HG02852 (cell line): ENCODE results near the gene ARHGAP6.
A peak's percentile ranks its signal among the peaks of the same experiment; 100 is the strongest.
"Not testable (repeated sequence)": the region's sequence is repeated elsewhere in the genome, so short reads cannot be mapped to it uniquely, and the experiment has no call there.

Source experiments
- ATAC-seq: cut with Tn5 transposase; IDR thresholded peaks from one replicate; pipeline ENCODE4 v1.9.1; 2021; ENCODE audit warnings: mild to moderate bottlenecking, moderate library complexity; ENCODE audit not compliant: unreplicated experiment

Gene ARHGAP6

DNA sequence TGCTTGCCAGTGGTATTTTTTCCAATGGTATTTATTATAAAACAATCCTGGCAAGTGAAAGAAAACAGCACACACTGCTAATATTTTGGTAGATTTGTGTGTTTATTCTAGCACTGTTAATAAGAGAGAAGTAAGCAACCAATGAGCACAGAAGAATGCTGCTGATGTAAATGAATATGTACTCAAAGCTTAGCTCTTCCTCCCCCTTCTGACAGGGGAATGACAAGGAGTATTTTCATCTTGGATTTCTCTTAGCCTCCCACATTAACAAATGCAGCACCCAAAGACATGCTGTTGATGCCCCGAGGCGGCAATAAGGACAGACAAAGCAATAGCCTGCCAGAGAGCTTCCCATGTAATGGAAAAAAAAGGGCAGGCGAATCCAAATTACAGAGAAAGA lies 18.6 kb downstream of the ARHGAP6 start:
- no peak for ATAC-seq

DNA sequence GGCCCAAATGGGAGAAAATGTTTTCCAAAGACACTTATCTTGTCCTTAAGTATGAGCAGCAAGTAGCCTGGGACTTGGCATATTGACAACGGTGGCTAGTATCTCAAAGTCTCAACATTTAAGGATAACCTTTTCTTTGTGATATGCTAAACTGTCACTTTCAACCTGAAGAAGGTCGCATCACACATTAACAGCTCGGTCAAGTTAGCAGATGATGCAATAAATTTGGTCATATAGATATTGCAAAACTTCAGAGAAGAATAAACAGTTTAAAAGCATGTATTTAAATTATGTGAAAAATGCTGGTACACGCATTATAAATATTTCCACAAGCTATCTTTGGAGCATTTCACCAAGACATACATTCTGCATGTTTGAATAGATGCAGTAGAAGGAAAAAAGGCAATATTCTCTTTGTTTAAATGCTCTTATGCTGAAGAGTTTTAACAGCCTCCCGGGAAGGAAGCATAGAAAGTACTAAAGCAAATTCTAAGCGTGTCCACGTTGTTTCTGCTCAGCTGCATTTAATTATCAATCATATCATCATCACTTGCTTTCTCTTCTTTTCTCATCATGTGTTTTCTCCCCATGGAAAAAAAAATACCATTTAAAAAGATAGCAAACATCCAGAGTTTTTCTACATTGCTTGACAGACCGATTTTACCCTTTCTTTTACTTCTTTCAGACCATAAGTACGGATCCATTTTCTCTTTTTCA lies 24.2 kb downstream of the ARHGAP6 start:
- no peak for ATAC-seq

DNA sequence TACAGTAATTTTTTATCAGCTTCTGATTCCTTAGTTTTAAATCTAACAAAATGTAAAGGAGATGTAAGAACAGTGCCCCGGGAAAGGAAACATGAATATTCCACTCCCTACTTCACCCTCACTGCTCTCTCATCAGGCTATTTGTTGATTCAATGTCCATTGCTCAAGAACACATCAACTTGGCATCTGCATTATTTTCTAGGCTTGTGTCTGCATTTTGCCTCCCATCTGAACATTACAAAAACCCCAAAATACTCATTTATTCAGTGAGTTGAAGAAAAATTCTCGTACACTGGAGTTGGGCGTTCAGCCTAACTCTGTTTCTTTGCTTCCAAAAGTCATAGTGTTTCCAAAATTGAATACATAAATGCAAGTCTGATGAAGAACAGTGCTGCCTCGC lies 25.6 kb downstream of the ARHGAP6 start:
- no peak for ATAC-seq

DNA sequence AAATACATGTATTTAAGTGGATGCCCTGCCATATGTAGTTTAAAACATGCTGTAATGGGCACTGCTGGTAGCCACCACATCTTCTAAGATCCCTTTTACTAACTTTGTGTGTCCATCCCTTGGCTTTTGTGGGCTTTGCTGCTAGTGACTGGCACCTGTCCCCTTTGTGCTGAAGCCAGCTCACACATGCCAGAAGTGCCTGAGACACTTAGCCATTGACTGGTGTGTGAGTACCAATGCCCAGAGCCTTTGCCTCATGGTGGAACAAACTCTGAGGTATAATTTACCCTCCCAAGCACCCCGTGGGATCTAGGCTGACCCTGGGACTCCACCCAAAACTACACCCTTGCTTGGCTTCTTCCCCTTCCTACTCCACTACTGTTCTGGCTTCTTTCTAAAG lies 33.0 kb downstream of the ARHGAP6 start:
- ATAC-seq = no peak

DNA sequence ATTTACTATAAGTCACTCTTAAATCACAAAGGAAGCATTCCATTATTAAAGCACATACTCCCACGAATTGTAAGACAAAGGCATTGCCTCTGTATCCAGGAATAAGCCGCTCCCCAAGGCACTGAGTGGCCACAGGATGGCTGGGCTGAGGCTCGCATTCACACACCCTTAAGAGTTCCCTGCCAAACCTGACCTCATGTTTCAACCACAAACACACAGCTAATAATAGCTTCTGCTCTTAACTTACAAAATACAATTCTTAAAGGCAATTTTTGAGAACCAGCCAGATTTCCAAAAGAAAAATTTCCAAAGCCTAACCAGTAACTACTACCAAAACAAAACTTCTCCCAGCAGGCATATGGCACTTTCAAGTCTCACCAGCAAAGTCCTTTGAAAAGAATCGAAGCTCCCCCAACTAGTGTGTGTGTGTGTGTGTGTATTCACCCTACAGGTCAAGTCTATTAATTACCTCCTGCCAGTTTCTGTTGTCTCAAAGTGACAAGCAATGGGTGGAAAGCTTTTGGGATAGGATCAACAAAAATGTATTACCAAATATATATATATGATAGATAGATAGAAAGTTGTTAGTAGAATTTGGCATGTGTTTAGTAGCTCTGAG lies 36.0 kb downstream of the ARHGAP6 start:
- ATAC-seq = peak; percentile 71

DNA sequence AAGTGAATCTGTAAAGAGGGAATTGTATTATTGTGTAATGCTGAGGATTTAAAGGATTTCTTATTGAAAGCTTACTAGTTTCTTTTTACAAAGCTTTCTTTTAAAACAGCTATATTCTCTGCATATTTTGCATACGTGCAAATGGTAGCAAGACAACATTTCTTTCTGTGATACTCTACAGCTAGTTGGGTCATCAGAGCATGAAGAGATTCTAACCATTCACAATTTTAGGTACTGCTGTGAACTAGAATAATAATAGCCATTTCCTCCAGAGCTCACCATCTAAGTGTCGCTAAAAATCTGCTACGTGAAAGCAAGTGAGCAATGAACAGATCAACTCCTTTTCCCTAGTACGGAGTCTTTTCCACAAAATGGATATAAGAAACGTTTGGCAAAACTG lies 37.3 kb downstream of the ARHGAP6 start:
- peak; percentile 56 for ATAC-seq

DNA sequence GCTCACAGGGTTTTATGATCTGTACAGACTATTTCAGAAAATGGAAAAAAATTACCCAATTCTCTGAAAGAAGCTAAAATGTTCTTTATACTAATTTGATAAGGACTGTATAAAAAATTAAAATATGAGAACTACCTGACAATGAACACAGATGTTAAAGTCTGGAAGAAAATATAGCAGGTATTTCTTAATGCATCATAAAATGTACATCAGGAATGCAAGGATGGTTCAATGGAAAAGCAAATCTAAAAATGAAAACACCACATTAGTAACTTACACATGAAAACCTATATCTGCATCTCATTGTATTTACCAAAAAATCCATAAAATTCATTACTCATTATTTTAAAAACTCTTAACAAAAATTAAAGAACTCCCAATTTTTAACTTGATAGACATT lies 39.4 kb downstream of the ARHGAP6 start:
- no peak for ATAC-seq

DNA sequence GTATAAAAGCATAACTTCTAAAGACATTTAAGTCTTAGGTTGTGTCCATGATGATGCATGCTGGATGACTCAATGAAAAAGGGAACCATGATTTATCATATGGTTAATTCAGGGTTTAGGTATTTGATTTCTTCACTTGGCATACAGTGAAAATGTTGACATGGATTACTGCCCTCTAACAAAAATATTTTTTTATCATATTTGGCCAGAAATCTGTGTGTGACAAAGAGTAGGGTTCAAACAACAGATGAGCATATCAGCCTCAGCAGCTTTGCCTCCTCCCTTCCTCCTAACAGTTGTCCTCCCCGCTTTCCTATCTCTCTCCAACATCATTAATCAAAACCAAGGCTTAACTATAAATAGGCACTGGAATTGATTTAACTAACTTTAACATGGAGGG lies 46.3 kb downstream of the ARHGAP6 start:
- ATAC-seq = no peak

DNA sequence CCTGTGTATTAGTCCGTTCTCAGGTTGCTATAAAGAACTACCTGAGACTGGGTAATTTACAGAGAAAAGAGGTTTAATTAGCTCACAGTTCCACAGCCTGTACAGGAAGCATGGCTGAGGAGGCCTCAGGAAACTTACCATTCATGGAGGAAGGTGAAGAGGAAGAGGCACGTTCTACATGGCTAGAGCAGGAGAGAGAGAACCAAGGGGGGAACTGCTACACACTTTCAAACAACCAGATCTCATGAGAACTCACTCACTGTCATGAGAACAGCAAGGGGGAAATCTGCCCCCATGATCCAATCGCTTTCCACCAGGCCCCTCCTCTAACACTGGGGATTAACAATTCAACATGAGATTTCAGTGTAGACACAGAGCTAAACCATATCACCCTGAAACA lies 51.5 kb downstream of the ARHGAP6 start:
- ATAC-seq = not testable (repeated sequence)

DNA sequence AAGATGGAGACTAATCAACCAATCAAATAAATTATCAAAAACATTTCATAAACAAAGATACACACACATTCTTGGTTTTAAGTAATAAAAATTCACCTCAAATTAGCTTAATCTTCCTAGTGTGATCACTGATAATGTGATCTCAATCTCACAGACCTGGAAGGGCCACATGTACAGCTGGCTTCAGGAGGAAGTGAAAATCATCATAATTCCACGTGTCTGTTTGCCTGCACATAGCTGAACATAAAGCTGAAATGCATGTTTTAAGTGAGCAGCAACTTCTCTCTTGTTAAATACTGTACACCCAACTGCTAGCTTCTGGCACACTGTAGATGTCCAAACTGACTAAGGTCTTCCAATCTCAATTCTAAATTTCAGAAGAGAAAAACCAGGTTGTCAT lies 53.8 kb downstream of the ARHGAP6 start:
- ATAC-seq = no peak

DNA sequence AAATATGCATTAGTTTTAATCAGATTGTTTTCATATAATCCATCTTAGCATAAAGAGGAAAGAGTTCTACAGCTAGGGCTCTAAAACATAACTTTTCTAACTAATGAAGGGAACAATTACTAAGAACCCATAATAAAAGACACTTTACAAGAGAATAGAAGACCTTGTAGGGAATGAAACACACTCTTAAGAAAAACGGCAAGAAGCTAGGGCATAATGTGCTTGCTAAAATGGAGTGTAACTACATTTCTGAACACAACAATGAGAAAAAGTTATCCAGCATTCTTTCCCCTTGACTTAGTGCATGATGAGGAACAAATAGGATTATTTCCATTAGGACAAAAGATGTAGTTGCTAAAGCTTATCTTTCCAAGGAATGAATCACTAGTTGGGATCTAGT lies 54.6 kb downstream of the ARHGAP6 start:
- ATAC-seq = no peak

DNA sequence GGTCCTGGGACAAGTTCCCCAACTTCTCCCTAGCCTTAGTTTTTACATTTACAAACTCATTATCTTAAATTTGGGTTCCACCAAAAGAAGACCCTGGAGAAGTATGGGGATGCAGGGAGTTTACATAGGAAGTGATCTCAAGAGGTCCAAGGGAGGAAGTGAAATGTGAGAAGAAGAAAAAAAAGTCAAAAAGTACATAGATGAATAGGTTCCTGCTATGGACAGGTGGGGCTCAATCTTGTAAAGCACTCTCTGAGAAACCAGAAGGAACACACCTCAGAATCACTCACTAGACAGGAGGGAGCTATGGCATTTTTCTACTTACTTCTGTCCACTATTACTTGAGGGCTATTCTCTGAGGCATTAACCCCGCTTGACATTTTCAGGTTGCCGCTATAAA lies 56.6 kb downstream of the ARHGAP6 start:
- ATAC-seq = peak; percentile 69

DNA sequence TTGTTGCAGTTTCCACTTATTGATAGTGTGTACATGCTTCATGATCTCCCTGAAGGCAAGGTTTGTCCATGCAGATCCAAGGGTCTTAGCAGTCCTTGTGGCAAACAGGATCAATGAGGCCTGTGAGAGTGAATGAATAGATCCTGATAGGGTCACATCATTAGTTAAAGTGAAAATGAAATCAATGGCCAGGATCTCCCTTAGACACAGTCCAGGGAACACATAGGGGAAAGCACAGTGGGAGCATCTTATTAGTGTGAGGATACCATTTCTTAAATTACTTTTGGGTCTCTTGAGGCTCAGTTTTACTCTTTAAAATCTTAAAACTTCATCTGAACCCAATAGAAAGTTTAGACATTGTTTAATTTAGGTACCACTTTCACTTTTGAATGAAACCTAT lies 59.3 kb downstream of the ARHGAP6 start:
- ATAC-seq = no peak

DNA sequence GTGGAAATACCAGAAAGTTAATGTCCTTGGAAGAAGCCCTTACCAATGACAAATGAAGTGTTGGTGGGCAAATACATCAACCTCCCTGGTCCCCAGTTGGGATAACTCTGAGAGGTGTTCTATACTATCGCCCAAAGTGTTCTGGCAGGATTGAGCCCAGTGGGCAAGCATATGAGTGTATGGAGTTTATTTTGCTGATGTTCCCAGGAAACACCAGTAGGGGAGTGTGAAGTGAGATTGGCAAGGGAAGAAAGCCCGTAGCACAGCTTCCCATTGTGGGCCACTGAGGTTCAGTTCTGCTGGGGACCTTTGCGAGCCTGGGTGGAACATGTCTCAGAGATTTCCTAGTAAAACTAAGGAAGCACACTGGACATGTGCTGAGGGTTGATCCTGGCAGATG lies 65.1 kb downstream of the ARHGAP6 start:
- no peak for ATAC-seq

DNA sequence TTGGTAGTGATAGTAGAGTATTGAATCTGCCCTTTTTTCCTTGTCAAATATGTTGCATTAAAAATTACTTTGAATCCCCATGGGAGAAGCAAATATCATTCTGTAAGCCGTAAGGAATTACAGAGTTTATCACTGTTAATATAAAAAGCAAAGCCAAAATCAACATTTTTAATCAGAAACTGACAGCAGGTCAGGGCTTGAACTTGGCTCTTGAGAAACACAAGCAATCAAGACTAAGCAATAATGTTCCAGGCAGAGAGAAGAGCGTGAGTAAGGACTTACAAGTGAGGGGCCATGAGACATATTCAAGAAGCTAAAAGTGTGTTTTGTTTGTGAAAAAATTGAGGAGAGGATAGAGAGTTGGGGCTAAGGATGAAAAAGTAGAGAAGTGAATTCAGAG lies 68.2 kb downstream of the ARHGAP6 start:
- no peak for ATAC-seq

DNA sequence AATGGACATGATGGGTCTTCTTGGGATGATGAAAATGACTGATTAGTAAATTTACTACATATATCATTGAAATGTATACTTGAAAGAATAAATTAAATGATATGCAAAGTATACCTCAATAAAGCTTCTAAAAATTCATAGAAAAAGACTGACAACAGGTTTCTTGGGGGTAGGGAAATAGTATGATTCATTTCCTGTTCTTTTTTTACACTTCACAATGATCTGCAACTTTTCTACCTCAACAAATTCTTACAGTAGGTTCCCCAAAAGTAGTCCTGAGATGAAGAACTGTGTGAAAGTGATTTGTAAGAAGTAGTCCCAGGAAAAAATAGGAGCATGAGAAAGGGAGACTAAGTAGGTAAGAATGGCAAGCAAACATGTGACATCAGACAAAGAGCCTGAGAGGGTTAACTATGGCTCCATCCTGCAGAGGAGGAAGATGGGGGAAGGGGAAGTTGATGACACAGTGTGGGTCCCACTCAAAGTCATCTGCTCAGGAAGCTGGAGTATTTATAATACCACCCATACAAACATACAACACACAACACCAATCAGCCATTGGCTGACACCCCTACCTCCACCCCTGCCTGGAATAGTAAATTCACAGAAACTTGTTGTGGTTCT lies 73.9 kb downstream of the ARHGAP6 start:
- no peak for ATAC-seq

DNA sequence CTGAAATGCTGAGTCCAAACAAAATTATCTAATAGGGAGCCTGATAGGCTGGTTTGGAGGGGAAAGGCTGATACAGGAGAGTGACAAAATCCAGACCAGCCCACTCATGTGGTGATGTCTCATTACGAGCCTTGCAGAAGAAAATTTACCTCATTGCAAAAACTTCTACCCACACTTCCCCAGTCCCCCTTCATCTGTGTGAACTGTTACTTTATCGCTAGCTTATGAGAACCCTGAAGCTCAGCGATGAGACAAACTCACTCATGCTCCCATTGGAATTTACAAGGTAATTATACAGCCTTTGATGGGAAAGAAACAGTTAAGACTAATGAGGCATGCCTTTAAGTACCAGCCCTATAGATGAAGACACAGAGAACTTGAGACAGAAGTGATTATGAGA lies 76.1 kb downstream of the ARHGAP6 start:
- no peak for ATAC-seq

DNA sequence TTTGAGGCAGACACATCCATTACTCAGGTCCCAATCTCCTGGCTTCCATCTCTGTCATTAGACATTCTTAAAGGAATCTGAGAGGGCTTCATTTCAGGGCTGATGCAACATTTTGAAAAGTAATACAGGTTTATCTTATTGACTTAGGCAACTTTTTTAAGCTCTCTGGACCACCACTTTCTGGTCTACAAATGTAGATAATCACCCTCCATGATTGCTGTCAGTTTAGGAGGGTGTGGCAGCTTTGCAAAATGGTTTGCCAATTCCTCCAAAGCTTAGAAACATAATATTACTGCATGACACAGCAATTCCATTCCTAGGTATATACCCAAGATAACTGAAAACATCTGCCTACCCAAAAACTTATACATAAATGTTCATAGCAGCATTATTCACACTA lies 77.6 kb downstream of the ARHGAP6 start:
- ATAC-seq = no peak

DNA sequence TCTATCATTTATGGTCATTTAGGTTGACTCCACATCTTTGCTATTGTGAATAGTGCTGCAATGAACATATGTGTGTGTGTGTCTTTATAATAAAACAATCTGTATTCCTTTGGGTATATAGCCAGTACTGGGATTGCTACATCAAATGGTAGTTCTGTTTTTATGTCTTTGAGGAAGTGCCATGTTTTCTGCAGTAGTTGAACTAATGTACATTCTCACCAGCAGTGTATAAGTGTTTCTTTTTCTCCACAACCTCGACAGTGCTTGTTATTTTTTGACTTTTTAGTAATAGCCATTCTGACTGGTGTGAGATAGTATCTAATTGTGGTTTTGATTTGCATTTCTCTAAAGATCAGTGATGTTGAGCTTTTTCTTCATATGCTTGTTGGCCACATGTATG lies 80.5 kb downstream of the ARHGAP6 start:
- peak; percentile 53 for ATAC-seq

DNA sequence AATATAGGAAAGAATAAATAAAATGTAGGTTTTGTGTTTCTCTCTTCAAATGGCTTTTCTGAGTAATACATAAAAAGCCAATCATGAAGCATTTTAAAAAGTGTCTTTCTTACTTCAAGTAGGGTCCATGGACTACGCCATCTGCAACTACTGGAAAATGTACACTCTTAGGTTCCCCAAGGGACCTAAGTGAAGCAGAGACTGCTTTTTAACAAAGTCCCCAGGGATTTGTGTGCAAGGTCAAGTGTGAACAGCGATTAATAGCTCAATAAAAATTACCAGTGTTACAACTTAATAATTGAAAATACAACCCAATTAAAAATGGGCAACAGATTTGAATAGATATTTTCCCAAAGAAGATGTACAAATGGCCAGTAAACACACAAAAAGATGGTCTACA lies 84.9 kb downstream of the ARHGAP6 start:
- ATAC-seq = no peak

DNA sequence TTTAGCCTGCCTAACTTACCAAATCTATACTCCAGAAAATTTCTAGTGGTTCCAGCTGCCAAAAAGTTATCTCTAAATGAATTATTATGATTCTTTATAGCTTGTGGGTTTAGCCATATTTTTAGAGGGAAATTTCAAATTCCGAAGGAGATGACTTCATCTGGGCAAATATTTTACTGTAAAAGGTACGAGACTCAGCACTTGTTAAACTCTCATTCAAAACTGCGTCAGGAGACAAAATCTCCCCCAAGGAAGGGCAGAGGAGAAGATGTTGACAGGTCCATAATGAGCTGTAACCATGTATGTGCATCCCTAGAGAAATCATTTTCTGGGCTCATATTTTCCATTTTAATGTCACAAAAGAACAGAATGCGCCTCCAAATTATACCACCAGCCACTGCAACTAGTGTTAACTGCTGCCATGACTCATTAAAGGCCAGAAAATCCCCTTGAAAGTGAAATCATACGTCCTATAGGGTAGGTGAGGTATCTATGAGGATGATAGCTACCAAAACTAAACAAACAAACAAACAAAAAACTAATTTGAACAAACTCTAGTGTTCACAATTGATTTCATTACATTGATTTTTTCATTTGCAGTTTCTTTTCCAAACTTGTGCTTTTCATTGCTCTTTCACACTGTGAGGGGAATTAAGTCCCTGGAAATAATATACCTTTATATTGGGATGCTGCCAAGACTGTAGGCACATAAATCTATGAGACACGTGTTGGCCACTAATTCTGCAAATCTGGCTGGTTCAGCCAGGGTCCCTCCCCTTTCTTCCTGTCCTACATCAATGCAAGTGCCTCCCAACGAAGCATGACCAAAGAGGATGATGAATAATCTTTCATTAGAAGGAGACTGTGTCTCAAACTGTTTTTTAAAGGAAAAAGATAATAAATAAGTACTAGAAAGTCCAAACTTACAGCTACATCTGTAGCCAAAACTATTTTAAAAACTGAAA lies 85.8 kb downstream of the ARHGAP6 start:
- no peak for ATAC-seq
